HG03354 (cell line): ENCODE results near the gene NRXN3.

Experiments used
- ATAC-seq: cut with Tn5 transposase; IDR thresholded peaks from one replicate; pipeline ENCODE4 v1.9.1; 2021; ENCODE audit warnings: mild to moderate bottlenecking; ENCODE audit not compliant: unreplicated experiment, poor library complexity, severe bottlenecking

The NRXN3 gene

GRCh38 chr14:79321070-79321469 is 1150.9 kb downstream of the NRXN3 start:
- no peak for ATAC-seq

GRCh38 chr14:79325071-79325470 is 1154.9 kb downstream of the NRXN3 start:
- no peak for ATAC-seq

- no peak for ATAC-seq
These were observed 1155.4 kb downstream of the NRXN3 start for GRCh38 chr14:79325557-79325956.

- ATAC-seq = no peak
These were observed 1158.7 kb downstream of the NRXN3 start for GRCh38 chr14:79328863-79329262.

GRCh38 chr14:79331830-79332229 is 1161.7 kb downstream of the NRXN3 start:
- no peak for ATAC-seq

GRCh38 chr14:79332504-79333197 is 1162.5 kb downstream of the NRXN3 start:
- ATAC-seq = no peak

GRCh38 chr14:79333198-79333546 is 1163.0 kb downstream of the NRXN3 start:
- ATAC-seq = no peak

- no peak for ATAC-seq
These were observed 1164.1 kb downstream of the NRXN3 start for GRCh38 chr14:79334272-79334671.

- ATAC-seq = no peak
These were observed 1167.6 kb downstream of the NRXN3 start for GRCh38 chr14:79337761-79338160.

- ATAC-seq = no peak
These were observed 1172.8 kb downstream of the NRXN3 start for GRCh38 chr14:79342942-79343341.

- no peak for ATAC-seq
These were observed 1180.8 kb downstream of the NRXN3 start for GRCh38 chr14:79351011-79351410.

GRCh38 chr14:79352076-79352630 is 1182.0 kb downstream of the NRXN3 start:
- no peak for ATAC-seq

GRCh38 chr14:79354336-79354735 is 1184.2 kb downstream of the NRXN3 start:
- ATAC-seq = no peak

- ATAC-seq = no peak
These were observed 1185.9 kb downstream of the NRXN3 start for GRCh38 chr14:79356040-79356439.

GRCh38 chr14:79357307-79357706 is 1187.1 kb downstream of the NRXN3 start:
- no peak for ATAC-seq

- ATAC-seq = no peak
These were observed 1193.1 kb downstream of the NRXN3 start for GRCh38 chr14:79363291-79363690.

GRCh38 chr14:79369359-79370332 is 1199.5 kb downstream of the NRXN3 start:
- ATAC-seq = no peak

GRCh38 chr14:79370969-79371368 is 1200.8 kb downstream of the NRXN3 start:
- no peak for ATAC-seq

GRCh38 chr14:79373451-79373850 is 1203.3 kb downstream of the NRXN3 start:
- no peak for ATAC-seq

GRCh38 chr14:79375356-79375755 is 1205.2 kb downstream of the NRXN3 start:
- no peak for ATAC-seq

GRCh38 chr14:79376557-79376956 is 1206.4 kb downstream of the NRXN3 start:
- ATAC-seq = no peak
